ENCODE results near the gene TRAPPC2L. TPM values are rescaled to one million over a fixed set of nuclear protein-coding genes. Genes with fewer than 3 reads are reported as not detected.

Gene TRAPPC2L
- total and polyA plus RNA-seq, 4 donors: 34.2 to 106 (median 48.5) TPM

DNA sequence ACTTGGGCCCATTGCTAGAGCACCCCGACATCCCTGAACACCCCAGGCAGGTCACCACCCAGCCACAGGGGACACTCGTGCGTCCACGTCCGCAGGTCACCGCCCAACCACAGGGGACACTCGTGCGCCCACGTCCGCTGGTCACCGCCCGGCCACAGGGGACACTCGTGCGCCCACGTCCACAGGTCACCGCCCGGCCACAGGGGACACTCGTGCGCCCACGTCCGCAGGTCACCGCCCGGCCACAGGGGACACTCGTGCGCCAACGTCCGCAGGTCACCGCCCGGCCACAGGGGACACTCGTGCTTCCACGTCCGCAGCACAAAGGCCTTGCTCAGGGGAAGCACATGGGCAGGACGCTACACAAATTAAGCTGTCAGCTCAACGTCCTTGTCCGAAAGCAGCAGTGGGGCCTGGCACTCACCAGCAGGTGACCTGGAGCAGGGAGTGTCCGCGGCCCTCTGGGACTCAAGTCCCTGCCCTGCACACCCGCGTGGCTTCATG is 17.8 kb upstream of the TRAPPC2L start:
- no peaks in the 10 kb centered on the region for H3K9me3 ChIP-seq (ENCODE audit: control insufficient read depth in 4 of 4, insufficient read depth in 3 of 4, low read length in 3 of 4)
- H3K27ac ChIP-seq (ENCODE audit: low read depth in 1 of 2, low read length in 1 of 2): no peak overlapping the region
- peaks cover 0 to 56% (median 9%) of the 10 kb centered on the region in 4 donors for H3K36me3 ChIP-seq (ENCODE audit: control insufficient read depth in 4 of 4, insufficient read depth in 4 of 4, low read length in 4 of 4)
- TF ChIP-seq, protein P1, sequence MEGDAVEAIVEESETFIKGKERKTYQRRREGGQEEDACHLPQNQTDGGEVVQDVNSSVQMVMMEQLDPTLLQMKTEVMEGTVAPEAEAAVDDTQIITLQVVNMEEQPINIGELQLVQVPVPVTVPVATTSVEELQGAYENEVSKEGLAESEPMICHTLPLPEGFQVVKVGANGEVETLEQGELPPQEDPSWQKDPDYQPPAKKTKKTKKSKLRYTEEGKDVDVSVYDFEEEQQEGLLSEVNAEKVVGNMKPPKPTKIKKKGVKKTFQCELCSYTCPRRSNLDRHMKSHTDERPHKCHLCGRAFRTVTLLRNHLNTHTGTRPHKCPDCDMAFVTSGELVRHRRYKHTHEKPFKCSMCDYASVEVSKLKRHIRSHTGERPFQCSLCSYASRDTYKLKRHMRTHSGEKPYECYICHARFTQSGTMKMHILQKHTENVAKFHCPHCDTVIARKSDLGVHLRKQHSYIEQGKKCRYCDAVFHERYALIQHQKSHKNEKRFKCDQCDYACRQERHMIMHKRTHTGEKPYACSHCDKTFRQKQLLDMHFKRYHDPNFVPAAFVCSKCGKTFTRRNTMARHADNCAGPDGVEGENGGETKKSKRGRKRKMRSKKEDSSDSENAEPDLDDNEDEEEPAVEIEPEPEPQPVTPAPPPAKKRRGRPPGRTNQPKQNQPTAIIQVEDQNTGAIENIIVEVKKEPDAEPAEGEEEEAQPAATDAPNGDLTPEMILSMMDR (IDR thresholded peaks at IDR 0.05; ENCODE audit: control extremely low read depth, extremely low read depth): no peak
- 91 to 94% methylated on average over 39 of the region's 39 CpGs for WGBS, 2 donors
- no peak overlapping the region for H3K4me3 ChIP-seq
- no peaks in the 10 kb centered on the region for H3K4me1 ChIP-seq (ENCODE audit: control insufficient read depth in 5 of 5, insufficient read depth in 5 of 5, low read length in 5 of 5)
- ATAC-seq (ENCODE audit: insufficient read depth, low FRiP score): no peak
- no peak overlapping the region for H3K9ac ChIP-seq (ENCODE audit: insufficient read depth in 1 of 2, low read length in 2 of 2)
- no peaks in the 10 kb centered on the region for H3K27me3 ChIP-seq (ENCODE audit: control insufficient read depth in 3 of 3, insufficient read depth in 3 of 3, low read length in 2 of 3)
- no peak for DNase-seq

DNA sequence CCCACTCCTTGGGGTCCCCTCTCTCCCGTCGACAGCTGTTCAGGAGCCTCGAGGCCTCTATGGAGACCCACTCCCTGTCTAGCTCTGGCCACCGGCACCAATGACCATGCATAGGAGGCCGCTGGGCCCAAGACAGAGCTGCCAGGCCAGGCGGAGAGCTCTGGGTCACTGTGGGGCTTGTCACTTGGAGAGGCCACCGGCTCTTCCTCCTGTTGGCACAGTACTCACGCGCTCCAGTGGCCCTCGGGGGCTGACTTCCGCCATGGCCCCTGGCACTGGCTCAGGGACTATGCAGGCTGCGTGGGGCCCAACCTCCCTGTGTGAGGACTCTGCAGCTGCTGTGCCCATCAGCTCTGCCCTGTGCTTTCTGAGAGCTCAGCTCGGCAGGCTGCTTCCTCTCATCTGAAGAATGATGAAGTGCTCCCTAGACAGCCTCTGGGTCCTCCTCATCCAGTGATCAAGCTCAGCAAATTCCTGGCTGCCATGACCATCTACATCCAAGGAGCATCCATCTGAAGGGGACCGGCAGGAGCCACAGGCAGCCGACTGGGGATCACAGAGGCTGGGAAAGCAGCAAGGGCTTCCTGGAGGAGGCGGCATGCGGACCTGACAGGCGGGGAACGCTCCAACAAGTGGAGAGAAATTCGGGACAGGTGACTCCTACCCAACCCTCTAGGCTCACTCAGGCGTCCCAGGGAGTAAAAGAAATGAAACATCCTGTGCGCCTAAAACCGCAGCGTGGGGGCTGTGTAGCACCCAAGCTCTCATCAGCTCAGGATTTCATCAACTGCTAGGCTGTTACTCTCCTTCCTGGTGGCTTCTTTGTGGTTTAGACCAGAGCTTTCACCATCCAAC is 17.0 kb upstream of the TRAPPC2L start:
- DNase-seq (no peak), ATAC-seq (ENCODE audit: insufficient read depth, low FRiP score) (no peak)
- no peaks in the 10 kb centered on the region for H3K27me3 ChIP-seq (ENCODE audit: control insufficient read depth in 3 of 3, insufficient read depth in 3 of 3, low read length in 2 of 3)
- no peak overlapping the region for H3K4me3 ChIP-seq
- WGBS, 2 donors: 61 to 86% methylated on average over 24 of the region's 24 CpGs
- TF ChIP-seq, protein P1 (IDR thresholded peaks at IDR 0.05; ENCODE audit: control extremely low read depth, extremely low read depth): no peak
- H3K27ac ChIP-seq (ENCODE audit: low read depth in 1 of 2, low read length in 1 of 2): no peak overlapping the region
- no peaks in the 10 kb centered on the region for H3K4me1 ChIP-seq (ENCODE audit: control insufficient read depth in 5 of 5, insufficient read depth in 5 of 5, low read length in 5 of 5)
- peaks cover 0 to 52% (median 9%) of the 10 kb centered on the region in 4 donors for H3K36me3 ChIP-seq (ENCODE audit: control insufficient read depth in 4 of 4, insufficient read depth in 4 of 4, low read length in 4 of 4)
- no peak overlapping the region for H3K9ac ChIP-seq (ENCODE audit: insufficient read depth in 1 of 2, low read length in 2 of 2)
- no peaks in the 10 kb centered on the region for H3K9me3 ChIP-seq (ENCODE audit: control insufficient read depth in 4 of 4, insufficient read depth in 3 of 4, low read length in 3 of 4)

DNA sequence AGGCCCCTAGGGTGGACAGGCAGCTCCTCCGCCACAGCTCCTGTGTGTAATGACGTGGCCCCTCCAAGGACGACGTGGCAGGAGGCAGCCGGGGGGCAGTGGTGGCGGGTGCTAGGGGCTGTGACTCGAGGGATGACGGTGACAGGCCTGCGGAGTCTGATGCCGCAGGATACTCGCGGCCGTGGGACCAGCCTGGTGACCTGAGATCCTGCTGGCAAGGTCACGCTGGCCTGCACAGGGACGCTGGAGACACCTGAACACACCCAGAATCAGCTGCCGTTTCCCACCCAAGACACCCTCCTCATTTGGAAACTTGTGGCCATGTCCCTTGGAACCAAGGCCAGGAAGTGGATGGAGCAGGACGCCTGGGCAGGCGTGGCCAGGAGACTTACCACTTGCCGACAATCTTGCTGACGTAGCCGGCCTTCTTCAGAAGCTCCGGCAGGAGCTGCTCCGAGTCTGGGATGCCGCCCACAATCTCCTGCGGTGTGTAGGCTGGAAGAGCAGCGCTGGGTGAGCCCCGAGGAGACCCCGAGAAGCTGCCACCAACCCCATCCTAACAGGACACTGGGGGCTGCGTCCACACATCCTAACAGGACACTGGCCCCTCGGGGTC is 16.2 kb upstream of the TRAPPC2L start:
- ATAC-seq (ENCODE audit: insufficient read depth, low FRiP score): no peak
- H3K27ac ChIP-seq (ENCODE audit: low read depth in 1 of 2, low read length in 1 of 2): no peak overlapping the region
- no peaks in the 10 kb centered on the region for H3K4me1 ChIP-seq (ENCODE audit: control insufficient read depth in 5 of 5, insufficient read depth in 5 of 5, low read length in 5 of 5)
- no peak overlapping the region for H3K9ac ChIP-seq (ENCODE audit: insufficient read depth in 1 of 2, low read length in 2 of 2)
- no peaks in the 10 kb centered on the region for H3K27me3 ChIP-seq (ENCODE audit: control insufficient read depth in 3 of 3, insufficient read depth in 3 of 3, low read length in 2 of 3)
- no peak overlapping the region for H3K4me3 ChIP-seq
- no peaks in the 10 kb centered on the region for H3K9me3 ChIP-seq (ENCODE audit: control insufficient read depth in 4 of 4, insufficient read depth in 3 of 4, low read length in 3 of 4)
- TF ChIP-seq, protein P1 (IDR thresholded peaks at IDR 0.05; ENCODE audit: control extremely low read depth, extremely low read depth): no peak
- 73 to 86% methylated on average over 25 to 30 of the region's 30 CpGs for WGBS, 2 donors
- DNase-seq: no peak
- peaks cover 0 to 45% (median 8%) of the 10 kb centered on the region in 4 donors for H3K36me3 ChIP-seq (ENCODE audit: control insufficient read depth in 4 of 4, insufficient read depth in 4 of 4, low read length in 4 of 4)

Data from lung (tissue), 12 donors.